ENCODE results near the gene CD247.

The CD247 gene

GRCh38 chr1:167551362-167551761 is 33.0 kb upstream of the CD247 start:
- peaks cover 16% of the 10 kb centered on the region for H3K4me1 Mint-ChIP-seq
- H3K27me3 Mint-ChIP-seq (ENCODE audit: low read depth), result peaks cover 16% of the 10 kb centered on the region
- H3K9me3 Mint-ChIP-seq, result no peaks in the 10 kb centered on the region
- H3K36me3 Mint-ChIP-seq (ENCODE audit: low read depth), result peaks cover 8% of the 10 kb centered on the region
- TF ChIP-seq CTCF (IDR thresholded peaks at IDR 0.05; ENCODE audit: unreplicated experiment in 3 of 3), result no peak
- H3K4me3 Mint-ChIP-seq, result peak overlapping the region in 2 of 3 experiments; percentile 48 to 51
- no peak overlapping the region for H3K27ac Mint-ChIP-seq

- Mint-ChIP-seq H3K27me3 (ENCODE audit: low read depth) (peaks cover 9% of the 10 kb centered on the region), H3K4me1 (no peaks in the 10 kb centered on the region), H3K9me3 (no peaks in the 10 kb centered on the region), H3K27ac (no peak overlapping the region), H3K4me3 (peak overlapping the region in 1 of 3 experiments; percentile 18), H3K36me3 (ENCODE audit: low read depth) (peaks cover 8% of the 10 kb centered on the region)
- no peak for TF ChIP-seq CTCF (IDR thresholded peaks at IDR 0.05; ENCODE audit: unreplicated experiment in 3 of 3)
Observed at GRCh38 chr1:167548059-167548932, 30.0 kb upstream of the CD247 start.

GRCh38 chr1:167546935-167547334 is 28.6 kb upstream of the CD247 start:
- Mint-ChIP-seq H3K9me3 (no peaks in the 10 kb centered on the region), H3K4me1 (no peaks in the 10 kb centered on the region), H3K27ac (no peak overlapping the region), H3K36me3 (ENCODE audit: low read depth) (peaks cover 8% of the 10 kb centered on the region), H3K27me3 (ENCODE audit: low read depth) (peaks cover 5% of the 10 kb centered on the region), H3K4me3 (no peak overlapping the region)
- TF ChIP-seq CTCF (IDR thresholded peaks at IDR 0.05; ENCODE audit: unreplicated experiment in 3 of 3), result no peak

GRCh38 chr1:167545349-167545748 is 27.0 kb upstream of the CD247 start:
- TF ChIP-seq CTCF (IDR thresholded peaks at IDR 0.05; ENCODE audit: unreplicated experiment in 3 of 3), result no peak
- H3K27me3 Mint-ChIP-seq (ENCODE audit: low read depth), result peaks cover 5% of the 10 kb centered on the region
- no peaks in the 10 kb centered on the region for H3K9me3 Mint-ChIP-seq
- H3K4me1 Mint-ChIP-seq, result peaks cover 4% of the 10 kb centered on the region
- H3K4me3 Mint-ChIP-seq, result no peak overlapping the region
- no peak overlapping the region for H3K27ac Mint-ChIP-seq
- H3K36me3 Mint-ChIP-seq (ENCODE audit: low read depth), result peaks cover 8% of the 10 kb centered on the region

GRCh38 chr1:167544447-167545093 is 26.2 kb upstream of the CD247 start:
- H3K4me3 Mint-ChIP-seq, result no peak overlapping the region
- peaks cover 8% of the 10 kb centered on the region for H3K36me3 Mint-ChIP-seq (ENCODE audit: low read depth)
- TF ChIP-seq CTCF (IDR thresholded peaks at IDR 0.05; ENCODE audit: unreplicated experiment in 3 of 3), result no peak
- peaks cover 5% of the 10 kb centered on the region for H3K27me3 Mint-ChIP-seq (ENCODE audit: low read depth)
- peaks cover 8% of the 10 kb centered on the region for H3K4me1 Mint-ChIP-seq
- H3K9me3 Mint-ChIP-seq, result no peaks in the 10 kb centered on the region
- no peak overlapping the region for H3K27ac Mint-ChIP-seq
